B cell (primary cell): ENCODE data around the gene NRXN2.

Source experiments
- CTCF ChIP-seq: fragments of 200-600 bp; IDR thresholded peaks from one replicate; pipeline ENCODE4 v1.8.0; 2022; ENCODE audit warnings: antibody characterized with exemption, mild to moderate bottlenecking
- EZH2 ChIP-seq: IDR thresholded peaks from 2 replicates; pipeline ENCODE4 v1.6.1; 2012; ENCODE audit warnings: borderline replicate concordance, low read depth, mild to moderate bottlenecking, moderate library complexity, low read length; ENCODE audit not compliant: insufficient read depth, poor library complexity, severe bottlenecking

GRCh38 chr11:64714666-64715065 lies 8.3 kb downstream of the NRXN2 start:
- TF ChIP-seq CTCF (no peak), EZH2 (no peak)
